ENCODE results near the gene FGF12.
"Not testable (repeated sequence)": the region's sequence is repeated elsewhere in the genome, so short reads cannot be mapped to it uniquely, and the experiment has no call there.

FGF12 gene

DNA sequence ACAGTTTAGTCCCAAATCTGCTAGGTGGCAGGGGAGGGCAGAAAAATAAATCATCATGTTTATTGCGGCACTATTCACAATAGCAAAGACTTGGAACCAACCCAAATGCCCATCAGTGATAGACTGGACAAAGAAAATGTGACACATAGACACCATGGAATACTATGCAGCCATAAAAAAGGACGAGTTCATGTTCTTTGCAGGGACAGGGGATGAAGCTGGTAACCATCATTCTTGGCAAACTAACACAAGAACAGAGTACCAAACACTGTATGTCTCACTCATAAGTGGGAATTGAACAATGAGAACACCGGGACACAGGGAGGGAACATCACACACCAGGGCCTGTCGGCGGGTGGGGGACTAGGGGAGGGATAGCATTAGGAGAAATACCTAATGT lies 150.6 kb downstream of the FGF12 start:
- not testable (repeated sequence) for DNase-seq

DNA sequence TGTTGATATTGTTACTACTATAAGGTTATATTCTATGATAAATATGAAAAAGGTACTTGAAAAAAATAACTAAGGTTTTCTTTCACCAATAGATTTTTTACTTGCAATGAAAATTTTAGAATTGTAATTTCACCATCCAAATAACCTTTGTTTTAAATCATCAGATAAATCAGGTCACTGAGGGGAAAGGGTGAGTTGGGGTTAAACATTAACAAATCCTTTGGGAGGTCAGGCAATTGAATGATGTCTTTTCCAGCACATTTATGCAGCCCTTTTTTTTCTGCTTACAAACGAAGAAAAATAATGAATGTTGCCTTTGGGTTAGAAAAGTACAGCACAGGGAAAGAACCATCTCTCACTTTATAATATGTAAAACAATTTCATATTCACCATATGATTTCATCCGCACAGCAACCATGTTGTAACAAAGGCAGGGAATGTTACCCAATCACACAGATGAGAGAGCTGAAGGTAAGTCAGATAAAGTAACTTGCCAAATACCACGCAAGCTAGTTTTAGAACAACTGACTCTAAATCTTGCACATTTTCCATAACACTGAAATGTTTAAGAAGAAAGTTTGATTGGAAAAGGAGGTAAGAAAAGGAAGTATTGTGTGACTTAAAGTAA lies 151.3 kb downstream of the FGF12 start:
- DNase-seq = no peak

DNA sequence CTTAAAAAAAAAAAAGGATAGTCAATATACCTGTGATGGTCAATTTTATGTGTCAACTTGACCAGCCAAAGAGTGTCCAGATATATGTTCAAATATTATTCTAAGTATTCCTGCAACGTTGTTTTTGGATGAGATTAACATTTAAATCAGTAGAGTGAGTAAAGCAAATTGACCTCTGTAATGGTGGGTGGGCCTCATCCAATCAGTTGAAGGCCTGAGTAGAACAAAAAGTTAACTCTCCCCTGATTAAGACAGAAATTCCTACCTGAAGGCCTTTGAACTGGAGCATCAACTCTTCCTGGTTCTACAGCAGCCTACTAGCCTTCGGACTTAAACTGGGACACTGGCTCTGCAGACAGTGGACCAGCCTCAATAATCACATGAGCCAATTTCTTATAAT lies 154.1 kb downstream of the FGF12 start:
- DNase-seq = no peak

DNA sequence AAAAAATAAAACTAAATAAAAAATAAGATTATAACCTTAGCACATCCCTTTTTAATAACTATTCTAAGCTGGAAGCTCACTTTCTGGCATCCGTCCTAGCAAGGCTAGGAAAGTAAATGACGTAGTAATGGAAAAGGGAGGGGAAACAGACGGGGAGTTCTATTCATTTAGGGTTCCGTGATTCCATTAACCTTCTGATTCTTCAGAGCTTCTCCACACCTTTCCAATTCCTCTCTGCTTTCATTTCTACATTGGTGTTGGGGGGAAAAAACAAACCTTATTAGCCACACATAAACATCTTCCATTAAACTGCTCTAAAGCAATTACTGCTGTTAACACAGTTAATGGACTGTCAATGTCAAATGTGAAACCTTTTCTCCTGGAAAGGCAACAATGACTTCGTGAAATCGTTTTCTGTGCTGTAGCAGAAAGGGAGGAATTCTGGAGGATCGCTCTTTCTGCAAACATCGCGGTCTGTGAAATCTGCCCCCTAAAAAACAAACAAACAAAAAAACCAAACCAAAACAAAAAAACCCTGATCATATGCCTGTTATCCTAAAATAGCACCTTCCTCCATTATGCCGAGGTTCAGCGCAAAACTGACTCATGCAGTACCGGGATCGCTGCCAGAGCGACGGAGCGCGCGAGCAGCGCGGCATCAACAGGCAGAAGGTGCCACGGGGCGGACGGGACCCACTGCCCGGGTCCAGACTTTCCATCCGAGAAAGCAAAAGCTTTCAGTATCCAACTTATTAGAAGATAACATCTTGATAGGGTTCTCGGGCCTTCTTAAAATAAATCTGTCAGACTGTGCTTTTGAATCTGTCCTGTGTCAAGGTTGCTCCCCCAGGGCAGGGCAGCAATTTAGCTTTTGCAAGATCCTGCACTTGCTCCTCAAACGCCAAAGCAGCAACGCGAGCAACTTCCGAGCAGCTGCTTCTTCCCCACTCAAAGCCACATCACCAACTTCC lies 156.2 kb downstream of the FGF12 start:
- no peak for DNase-seq

DNA sequence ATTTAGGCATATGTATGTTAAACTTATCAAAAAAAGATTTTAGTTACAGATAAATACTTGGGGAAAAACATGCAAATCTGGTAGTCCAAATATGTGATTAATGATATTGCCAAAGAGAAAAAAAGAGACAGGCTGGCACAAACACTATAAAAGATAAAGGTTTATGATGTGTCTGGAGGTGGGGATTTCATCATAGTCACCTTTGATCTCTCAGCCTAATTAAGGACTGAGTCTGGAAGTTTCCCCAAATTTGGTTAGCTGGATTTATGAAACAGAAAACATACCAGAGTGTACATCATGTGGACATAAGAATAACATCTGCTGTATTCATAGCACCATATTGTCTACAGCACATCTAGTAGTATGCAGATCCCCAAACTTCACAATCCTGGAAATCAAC lies 157.0 kb downstream of the FGF12 start:
- no peak for DNase-seq

DNA sequence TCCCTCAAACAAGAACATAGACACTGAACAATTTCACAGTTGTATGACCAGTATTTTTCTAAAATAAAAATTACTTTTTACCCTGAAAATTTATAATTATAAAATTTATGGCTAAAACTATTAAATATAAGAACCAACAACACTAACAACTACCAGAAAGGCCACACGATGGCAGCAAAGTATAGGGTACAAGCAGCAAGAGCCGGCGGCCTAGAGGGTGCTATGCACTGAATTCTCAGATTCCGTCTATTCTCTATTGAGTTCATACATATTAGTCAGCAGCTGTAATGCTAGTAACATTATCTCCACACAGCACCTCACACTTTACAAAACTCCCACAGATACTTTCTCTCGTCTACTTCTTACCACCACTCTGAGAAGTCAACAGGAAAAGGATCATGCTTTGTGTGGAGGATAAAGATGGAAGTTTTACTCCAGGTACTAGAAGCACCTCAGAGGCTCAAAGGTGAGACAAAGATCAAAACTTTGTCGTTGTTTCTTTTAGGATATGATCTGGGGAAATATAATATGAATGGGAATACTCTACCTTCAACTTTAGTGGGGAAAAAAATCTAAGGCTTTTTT lies 160.5 kb downstream of the FGF12 start:
- DNase-seq = peak; percentile 13

DNA sequence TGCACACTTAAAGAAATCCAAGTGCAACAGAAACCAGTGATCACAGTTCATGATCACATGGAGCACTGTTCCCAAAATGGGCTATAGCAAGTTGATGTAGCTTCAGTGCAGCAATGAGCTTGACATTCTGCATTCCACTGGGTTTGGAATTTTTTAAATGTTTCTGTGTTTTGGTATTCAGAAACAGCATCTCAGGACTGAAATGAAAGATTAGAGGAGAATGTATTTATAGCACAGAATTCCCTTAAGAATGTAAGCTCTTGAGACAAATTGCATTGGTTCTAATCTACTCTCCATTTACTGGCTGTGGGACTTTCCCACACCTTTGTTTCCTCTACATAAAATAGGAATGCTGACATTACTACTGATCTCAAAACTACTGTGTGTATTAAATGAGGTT lies 162.7 kb downstream of the FGF12 start:
- no peak for DNase-seq

DNA sequence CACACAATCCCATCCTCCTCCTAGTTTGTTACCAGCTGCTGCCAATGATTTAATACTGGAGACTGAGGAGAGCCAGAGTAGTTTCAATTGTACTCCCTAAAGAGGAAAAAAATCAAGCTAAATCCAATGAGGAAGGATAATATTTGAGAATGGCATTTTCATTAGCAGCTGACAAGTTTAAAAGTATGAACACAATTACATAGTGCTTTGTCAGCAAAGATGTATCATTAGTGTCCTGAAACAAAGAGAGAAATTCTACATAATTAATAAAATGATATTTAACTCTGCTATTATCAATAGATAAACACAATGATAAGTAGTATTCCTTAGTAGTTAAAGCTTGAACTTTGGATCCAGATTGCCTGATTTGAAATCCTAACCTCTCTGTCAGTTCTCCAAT lies 163.9 kb downstream of the FGF12 start:
- DNase-seq = no peak

DNA sequence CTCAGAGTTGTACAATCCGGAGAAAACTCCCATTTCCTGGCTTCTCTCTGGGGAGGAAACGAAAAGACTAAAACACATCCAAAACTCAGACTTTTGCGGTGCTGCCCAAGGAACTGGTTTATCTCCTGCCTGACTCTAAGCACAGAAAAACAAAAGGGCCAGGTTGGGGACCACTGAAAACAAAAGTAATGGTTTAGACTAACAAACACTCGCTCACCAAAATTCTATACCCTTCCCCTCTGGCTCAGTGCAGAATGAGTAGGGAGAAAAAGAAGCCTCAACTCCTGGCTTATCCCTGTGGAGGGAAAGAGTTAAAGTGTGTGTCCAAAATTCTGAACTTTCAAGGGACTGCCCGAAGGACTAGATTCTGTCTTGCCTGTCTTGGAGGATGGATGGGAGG lies 173.6 kb downstream of the FGF12 start:
- no peak for DNase-seq

DNA sequence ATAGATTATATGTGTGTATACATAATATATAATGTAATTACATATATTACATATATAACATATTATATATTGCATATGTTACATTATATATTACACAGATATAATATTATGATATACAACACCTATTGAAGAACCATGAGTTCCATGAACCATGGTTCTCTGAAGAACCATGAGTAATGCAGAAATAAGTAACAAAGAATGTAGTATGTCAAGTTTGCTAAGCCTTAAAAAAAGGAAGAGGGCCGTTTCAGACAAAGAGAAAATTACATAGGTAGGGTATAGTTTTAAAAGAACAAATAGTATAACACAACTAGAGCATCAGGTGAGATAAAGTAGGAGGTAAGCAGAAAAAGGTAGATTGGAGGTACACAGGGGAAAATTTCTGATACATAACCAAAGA lies 177.0 kb downstream of the FGF12 start:
- DNase-seq = no peak

DNA sequence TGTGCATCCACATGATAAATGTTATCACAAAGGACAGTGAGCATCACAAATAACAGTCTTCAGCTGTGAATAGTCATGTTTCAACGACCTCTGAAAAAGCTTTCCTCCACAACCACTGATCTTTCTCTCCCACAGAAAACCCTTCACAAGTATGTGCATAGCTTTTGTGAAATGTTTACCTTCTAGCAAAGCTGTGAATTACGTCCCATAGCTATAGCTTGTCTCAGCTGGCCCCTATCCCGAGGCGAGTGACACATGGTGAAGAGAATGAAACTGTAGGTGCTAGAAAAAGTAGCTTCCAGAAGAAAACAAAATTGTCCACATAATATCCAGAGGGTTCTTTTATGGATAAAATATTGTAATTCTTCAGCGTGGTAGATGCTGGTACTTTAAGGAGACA lies 182.0 kb downstream of the FGF12 start:
- no peak for DNase-seq

DNA sequence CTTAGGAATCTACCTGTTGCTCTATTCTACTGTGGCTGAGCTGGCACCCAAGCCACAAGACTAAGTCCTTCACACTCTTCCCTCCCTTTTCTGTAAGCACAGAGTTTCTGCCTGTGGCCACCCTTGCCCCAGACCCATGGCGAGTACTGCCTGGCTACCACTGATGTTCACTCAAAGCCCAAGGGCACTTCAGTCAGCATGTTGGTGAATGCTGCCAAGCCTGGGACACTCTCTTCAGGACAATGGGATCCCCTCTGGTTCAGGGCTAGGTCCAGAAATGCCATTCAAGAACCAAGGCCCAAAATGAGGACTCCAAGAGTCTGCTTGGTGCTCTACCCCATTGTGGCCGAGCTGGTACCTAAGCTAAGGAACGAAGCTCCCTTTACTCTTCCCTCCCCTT lies 184.2 kb downstream of the FGF12 start:
- no peak for DNase-seq

DNA sequence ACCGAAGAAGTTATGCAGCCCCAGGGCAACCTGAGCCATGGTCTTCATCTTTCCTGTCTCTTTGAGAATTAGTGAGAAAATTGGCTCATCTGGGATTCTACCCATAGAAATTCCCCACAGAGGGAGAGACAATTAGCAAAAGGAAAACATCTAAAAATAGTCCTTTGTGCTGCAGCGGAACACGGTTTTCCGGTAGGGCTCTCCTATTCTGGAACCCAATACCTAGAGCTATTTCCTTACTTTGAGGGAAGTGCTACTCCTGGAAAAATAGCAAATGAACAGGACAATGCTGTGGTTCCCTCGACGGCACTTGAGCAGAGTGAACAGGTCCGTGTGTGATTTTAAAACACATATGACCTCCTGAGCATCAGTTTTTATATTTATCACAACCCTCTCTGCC lies 210.5 kb downstream of the FGF12 start:
- DNase-seq = no peak

DNA sequence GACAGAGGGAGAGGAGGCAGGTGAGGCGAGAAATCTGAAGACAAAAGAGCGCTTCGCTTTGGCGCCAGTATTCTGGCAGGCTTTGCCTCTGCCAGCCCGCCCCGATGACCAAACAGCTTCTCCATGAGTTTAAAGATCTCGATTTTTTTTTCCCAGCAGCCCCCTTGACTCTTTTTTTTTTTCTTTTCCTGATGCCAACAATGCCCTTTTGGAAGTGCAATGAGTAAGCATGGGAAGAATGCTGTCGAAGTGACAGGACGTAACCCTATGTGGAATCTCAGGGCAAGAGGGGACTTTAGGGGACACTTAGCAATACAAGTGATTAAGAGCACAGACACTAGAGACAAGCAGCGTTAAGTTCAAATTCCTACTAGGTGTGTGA lies 211.7 kb downstream of the FGF12 start:
- DNase-seq = no peak

DNA sequence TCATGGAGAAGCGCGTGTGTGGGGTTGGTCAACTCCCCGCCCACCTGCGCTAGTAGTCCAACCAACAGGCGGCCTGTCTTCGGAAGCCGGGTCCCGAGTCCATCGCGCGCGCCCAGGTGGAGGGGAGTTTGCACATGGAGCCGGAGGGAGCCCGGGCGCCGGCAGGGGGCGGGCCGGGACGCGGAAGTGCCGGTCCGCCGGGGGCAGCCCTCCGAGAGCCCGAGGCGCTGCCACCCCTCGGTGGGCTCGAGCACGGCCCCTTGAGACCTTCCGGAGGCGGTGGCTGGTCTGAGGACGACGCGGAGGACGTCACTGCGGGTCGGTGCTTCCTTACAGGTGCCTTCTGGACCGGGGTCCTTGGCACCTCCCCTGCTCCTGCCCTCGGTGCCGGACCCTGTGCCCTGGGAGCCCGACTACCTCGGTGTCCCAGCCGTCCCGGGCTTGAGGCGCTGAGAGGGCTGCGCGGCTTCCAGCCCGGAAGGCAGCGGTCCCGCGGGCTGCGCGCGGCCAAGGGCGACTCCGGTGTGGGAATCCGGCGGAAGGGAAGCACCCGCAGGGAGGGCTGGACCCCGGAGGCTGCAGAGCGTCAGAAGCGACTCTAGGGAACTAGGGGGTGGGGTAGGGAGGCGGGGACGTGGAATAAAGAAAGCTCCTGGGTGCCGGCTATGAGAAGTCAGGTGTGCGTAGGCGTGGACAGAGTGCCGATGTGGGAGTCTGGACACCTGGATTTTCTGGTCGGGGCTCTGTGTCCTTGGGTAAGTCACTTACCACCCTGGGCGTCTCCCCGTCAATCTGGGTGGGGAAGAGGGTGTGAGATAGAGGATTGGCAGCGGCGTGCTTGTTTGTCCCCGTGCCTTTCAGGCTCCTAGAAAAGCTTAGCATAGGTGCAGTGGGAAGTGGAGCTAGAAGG lies 212.3 kb downstream of the FGF12 start:
- DNase-seq = no peak

DNA sequence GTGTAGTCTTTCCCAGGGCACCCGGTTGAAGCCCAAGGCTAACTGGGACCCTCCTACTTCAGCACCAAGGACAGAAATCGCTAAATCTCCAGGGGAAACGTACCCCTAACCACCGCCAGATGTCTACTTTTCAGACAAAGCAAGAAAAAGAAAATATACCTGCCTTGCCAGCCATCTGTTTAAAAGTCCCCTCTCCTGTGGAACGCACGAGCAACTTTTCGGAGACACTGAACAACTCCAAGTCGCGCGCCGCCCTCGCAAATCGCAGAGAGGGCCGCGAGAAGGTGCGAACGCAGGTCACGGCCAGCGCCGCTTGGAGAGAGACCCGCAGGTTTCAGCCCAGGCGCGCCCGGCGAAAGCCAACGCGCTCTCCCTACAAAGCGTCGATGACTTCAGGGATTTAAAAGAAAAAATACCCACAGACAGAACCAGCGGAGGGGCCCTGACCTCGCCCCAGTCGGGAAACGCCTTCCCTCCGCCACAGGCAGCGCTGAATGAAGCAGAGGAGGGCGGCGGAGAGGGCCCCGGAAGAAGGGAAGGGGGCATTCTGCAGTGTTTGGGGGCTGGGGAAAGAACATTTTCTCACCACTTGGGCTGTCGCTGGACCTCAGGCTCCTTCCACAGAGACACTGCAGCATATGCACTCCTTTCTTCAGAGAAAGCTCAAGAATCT lies 213.1 kb downstream of the FGF12 start:
- no peak for DNase-seq

DNA sequence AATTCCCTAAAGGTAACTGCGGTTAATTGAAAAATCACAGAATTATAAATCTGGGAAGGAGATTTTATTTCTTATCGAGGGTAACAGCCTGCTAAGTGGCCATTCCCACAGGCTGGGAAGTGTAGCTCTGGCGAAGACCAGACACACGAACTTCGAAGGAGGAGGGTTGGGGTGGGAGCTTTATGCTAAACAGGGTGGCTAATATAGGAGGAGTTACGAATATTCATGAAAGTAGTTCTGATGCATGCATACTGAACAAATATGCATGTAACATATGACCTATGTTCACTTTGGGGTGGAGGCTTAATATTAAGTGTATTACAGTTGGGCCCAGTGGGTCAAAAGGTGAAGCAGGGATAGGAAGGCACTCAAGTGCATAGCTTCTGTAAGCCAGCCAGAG lies 221.6 kb downstream of the FGF12 start:
- no peak for DNase-seq

DNA sequence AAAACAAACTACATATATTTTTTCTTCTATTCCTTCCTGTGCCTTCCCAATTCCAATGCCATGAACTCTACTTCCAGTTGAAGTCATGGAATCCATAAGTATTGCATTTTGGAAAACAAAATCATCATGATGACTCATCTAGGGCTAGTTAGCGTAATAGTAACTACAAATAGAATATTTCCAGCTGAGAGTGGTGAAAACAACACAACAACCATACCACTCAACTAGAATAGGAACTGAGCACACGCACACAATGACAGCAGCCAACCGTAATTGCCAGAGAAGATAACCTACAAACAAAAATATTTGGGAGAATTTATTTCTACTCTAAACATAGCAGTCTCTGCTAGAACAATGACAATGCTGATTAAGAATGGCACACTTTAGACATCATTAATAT lies 225.9 kb downstream of the FGF12 start:
- DNase-seq = no peak

DNA sequence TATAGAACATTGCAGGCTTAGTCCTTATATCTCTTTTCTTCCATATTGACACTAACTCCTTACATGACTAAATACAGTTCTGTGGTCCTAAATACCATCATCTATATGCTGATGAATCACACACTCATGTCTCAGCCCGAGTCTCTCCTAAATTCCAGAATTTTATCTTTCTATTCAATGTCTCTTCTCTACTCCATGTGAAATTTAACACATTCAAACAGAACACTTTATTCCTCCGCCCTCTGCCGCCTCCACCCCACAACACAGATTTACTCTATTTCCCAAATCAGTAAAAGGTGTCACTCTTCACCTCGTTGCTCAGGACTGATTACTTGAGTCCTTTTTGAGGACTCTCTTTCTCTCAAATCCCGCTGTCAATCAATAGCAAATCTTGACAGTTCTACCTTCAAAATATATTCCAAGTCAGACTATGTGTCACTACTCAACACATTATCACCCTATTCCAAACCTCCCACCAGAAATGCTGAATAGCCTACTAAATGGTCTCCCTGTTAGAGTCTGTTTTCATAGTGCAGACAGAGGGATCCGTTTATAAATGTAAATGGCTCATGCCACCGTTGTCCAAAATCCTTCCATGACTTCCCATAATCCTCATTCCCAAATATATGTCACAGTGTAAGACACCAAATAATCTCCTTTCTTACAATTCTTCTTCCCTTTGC lies 230.3 kb downstream of the FGF12 start:
- no peak for DNase-seq

DNA sequence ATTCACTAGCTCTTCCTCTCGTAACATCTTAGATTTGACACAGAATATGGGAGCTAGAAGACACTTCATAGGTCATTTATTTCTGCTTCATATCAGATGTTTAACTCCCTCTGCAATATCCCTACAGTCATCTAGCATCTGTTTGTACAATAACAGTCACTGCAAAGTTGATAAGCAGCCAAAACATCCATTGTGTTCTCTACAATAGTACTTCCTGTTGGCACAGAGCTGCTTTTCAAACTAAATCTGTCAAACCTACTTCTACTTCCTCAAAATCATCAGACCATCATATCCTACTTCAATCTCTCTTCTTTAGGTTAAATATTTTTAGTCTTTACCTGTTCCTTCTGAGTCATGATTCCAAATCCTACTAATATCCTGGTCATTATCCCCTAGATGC lies 233.2 kb downstream of the FGF12 start:
- DNase-seq = no peak

DNA sequence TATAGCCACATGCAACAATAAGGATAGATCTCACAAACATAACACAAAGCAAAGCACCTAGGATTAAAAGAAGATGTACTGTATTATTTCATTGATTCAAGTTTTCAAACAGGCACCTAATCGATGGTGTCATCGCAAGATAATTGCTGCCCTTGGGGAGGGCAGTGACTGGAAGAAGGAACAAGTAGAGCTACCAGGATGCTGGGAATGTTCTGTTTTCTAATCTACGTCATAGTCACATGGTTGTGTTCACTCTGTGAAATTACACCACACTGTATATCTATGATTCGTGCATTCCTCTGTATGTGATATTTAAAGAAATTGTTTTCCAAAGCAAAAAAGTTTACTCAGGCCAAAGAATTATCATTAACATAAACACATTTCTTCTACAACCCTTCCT lies 236.6 kb downstream of the FGF12 start:
- DNase-seq = no peak

DNA sequence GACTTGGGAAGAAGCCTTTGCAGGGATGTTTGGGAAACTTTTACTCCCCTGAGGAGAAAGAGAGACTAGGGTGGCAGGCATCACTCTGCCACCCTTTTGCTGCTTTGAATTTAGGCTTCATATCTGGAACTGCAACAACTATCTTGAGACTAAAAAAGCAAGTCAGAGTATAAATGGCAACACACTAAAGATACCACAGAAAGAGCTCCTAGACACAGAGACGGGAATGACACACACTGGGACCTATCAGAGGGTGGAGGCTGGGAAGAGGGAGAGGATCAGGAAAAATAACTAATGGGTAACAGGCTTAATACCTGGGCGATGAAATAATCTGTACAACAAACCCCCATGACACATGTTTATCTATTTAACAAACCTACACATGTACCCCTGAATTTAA lies 237.8 kb downstream of the FGF12 start:
- DNase-seq = no peak
